ENCODE data around the gene MGP.

Gene MGP

GRCh38 chr12:14903386-14904098 is 17.9 kb upstream of the MGP start:
- H3K9me3 ChIP-seq (ENCODE audit: control insufficient read depth, insufficient read depth, low read depth, low read length): no peaks in the 10 kb centered on the region
- H3K9ac ChIP-seq (ENCODE audit: low read length): no peak overlapping the region
- H3K4me3 ChIP-seq (ENCODE audit: low read depth, low read length): no peak overlapping the region
- no peaks in the 10 kb centered on the region for H3K4me1 ChIP-seq (ENCODE audit: control insufficient read depth, insufficient read depth, low read length)
- H3K27ac ChIP-seq (ENCODE audit: low read depth, low read length): no peak overlapping the region
- H3K36me3 ChIP-seq (ENCODE audit: control insufficient read depth, insufficient read depth, low read length): no peaks in the 10 kb centered on the region
- H3K27me3 ChIP-seq (ENCODE audit: control insufficient read depth, insufficient read depth, low read length): no peaks in the 10 kb centered on the region

- no peak overlapping the region for H3K27ac ChIP-seq (ENCODE audit: low read depth, low read length)
- H3K9me3 ChIP-seq (ENCODE audit: control insufficient read depth, insufficient read depth, low read depth, low read length): no peaks in the 10 kb centered on the region
- no peak overlapping the region for H3K9ac ChIP-seq (ENCODE audit: low read length)
- no peaks in the 10 kb centered on the region for H3K36me3 ChIP-seq (ENCODE audit: control insufficient read depth, insufficient read depth, low read length)
- H3K4me3 ChIP-seq (ENCODE audit: low read depth, low read length): no peak overlapping the region
- no peaks in the 10 kb centered on the region for H3K27me3 ChIP-seq (ENCODE audit: control insufficient read depth, insufficient read depth, low read length)
- H3K4me1 ChIP-seq (ENCODE audit: control insufficient read depth, insufficient read depth, low read length): no peaks in the 10 kb centered on the region
Measured at GRCh38 chr12:14902465-14902864, 16.8 kb upstream of the MGP start.

- H3K27me3 ChIP-seq (ENCODE audit: control insufficient read depth, insufficient read depth, low read length): no peaks in the 10 kb centered on the region
- no peaks in the 10 kb centered on the region for H3K4me1 ChIP-seq (ENCODE audit: control insufficient read depth, insufficient read depth, low read length)
- H3K4me3 ChIP-seq (ENCODE audit: low read depth, low read length): no peak overlapping the region
- no peak overlapping the region for H3K27ac ChIP-seq (ENCODE audit: low read depth, low read length)
- H3K9me3 ChIP-seq (ENCODE audit: control insufficient read depth, insufficient read depth, low read depth, low read length): no peaks in the 10 kb centered on the region
- H3K9ac ChIP-seq (ENCODE audit: low read length): no peak overlapping the region
- no peaks in the 10 kb centered on the region for H3K36me3 ChIP-seq (ENCODE audit: control insufficient read depth, insufficient read depth, low read length)
Measured at GRCh38 chr12:14901228-14901562, 15.5 kb upstream of the MGP start.

GRCh38 chr12:14900521-14901227 is 15.0 kb upstream of the MGP start:
- no peaks in the 10 kb centered on the region for H3K4me1 ChIP-seq (ENCODE audit: control insufficient read depth, insufficient read depth, low read length)
- no peak overlapping the region for H3K27ac ChIP-seq (ENCODE audit: low read depth, low read length)
- H3K9me3 ChIP-seq (ENCODE audit: control insufficient read depth, insufficient read depth, low read depth, low read length): no peaks in the 10 kb centered on the region
- no peak overlapping the region for H3K4me3 ChIP-seq (ENCODE audit: low read depth, low read length)
- no peaks in the 10 kb centered on the region for H3K36me3 ChIP-seq (ENCODE audit: control insufficient read depth, insufficient read depth, low read length)
- H3K9ac ChIP-seq (ENCODE audit: low read length): no peak overlapping the region
- H3K27me3 ChIP-seq (ENCODE audit: control insufficient read depth, insufficient read depth, low read length): no peaks in the 10 kb centered on the region

GRCh38 chr12:14896521-14897169 is 11.0 kb upstream of the MGP start:
- Histone ChIP-seq H3K27ac (ENCODE audit: low read depth, low read length) (no peak overlapping the region), H3K4me3 (ENCODE audit: low read depth, low read length) (no peak overlapping the region), H3K9ac (ENCODE audit: low read length) (no peak overlapping the region), H3K36me3 (ENCODE audit: control insufficient read depth, insufficient read depth, low read length) (no peaks in the 10 kb centered on the region), H3K27me3 (ENCODE audit: control insufficient read depth, insufficient read depth, low read length) (no peaks in the 10 kb centered on the region), H3K4me1 (ENCODE audit: control insufficient read depth, insufficient read depth, low read length) (no peaks in the 10 kb centered on the region), H3K9me3 (ENCODE audit: control insufficient read depth, insufficient read depth, low read depth, low read length) (no peaks in the 10 kb centered on the region)

- Histone ChIP-seq H3K4me3 (ENCODE audit: low read depth, low read length) (no peak overlapping the region), H3K36me3 (ENCODE audit: control insufficient read depth, insufficient read depth, low read length) (no peaks in the 10 kb centered on the region), H3K4me1 (ENCODE audit: control insufficient read depth, insufficient read depth, low read length) (no peaks in the 10 kb centered on the region), H3K27me3 (ENCODE audit: control insufficient read depth, insufficient read depth, low read length) (no peaks in the 10 kb centered on the region), H3K27ac (ENCODE audit: low read depth, low read length) (no peak overlapping the region), H3K9ac (ENCODE audit: low read length) (no peak overlapping the region), H3K9me3 (ENCODE audit: control insufficient read depth, insufficient read depth, low read depth, low read length) (no peaks in the 10 kb centered on the region)
Measured at GRCh38 chr12:14893506-14894250, 8.0 kb upstream of the MGP start.

- Histone ChIP-seq H3K4me1 (ENCODE audit: control insufficient read depth, insufficient read depth, low read length) (no peaks in the 10 kb centered on the region), H3K27ac (ENCODE audit: low read depth, low read length) (no peak overlapping the region), H3K36me3 (ENCODE audit: control insufficient read depth, insufficient read depth, low read length) (no peaks in the 10 kb centered on the region), H3K27me3 (ENCODE audit: control insufficient read depth, insufficient read depth, low read length) (no peaks in the 10 kb centered on the region), H3K4me3 (ENCODE audit: low read depth, low read length) (no peak overlapping the region), H3K9ac (ENCODE audit: low read length) (no peak overlapping the region), H3K9me3 (ENCODE audit: control insufficient read depth, insufficient read depth, low read depth, low read length) (no peaks in the 10 kb centered on the region)
Measured at GRCh38 chr12:14892726-14893505, 7.3 kb upstream of the MGP start.

GRCh38 chr12:14890701-14891100 is 5.0 kb upstream of the MGP start:
- Histone ChIP-seq H3K9ac (ENCODE audit: low read length) (no peak overlapping the region), H3K9me3 (ENCODE audit: control insufficient read depth, insufficient read depth, low read depth, low read length) (no peaks in the 10 kb centered on the region), H3K27me3 (ENCODE audit: control insufficient read depth, insufficient read depth, low read length) (no peaks in the 10 kb centered on the region), H3K36me3 (ENCODE audit: control insufficient read depth, insufficient read depth, low read length) (no peaks in the 10 kb centered on the region), H3K4me3 (ENCODE audit: low read depth, low read length) (no peak overlapping the region), H3K27ac (ENCODE audit: low read depth, low read length) (no peak overlapping the region), H3K4me1 (ENCODE audit: control insufficient read depth, insufficient read depth, low read length) (no peaks in the 10 kb centered on the region)

GRCh38 chr12:14886271-14886670 is 617 bp upstream of the MGP start:
- Histone ChIP-seq H3K9ac (ENCODE audit: low read length) (no peak overlapping the region), H3K27me3 (ENCODE audit: control insufficient read depth, insufficient read depth, low read length) (no peaks in the 10 kb centered on the region), H3K9me3 (ENCODE audit: control insufficient read depth, insufficient read depth, low read depth, low read length) (no peaks in the 10 kb centered on the region), H3K4me1 (ENCODE audit: control insufficient read depth, insufficient read depth, low read length) (no peaks in the 10 kb centered on the region), H3K4me3 (ENCODE audit: low read depth, low read length) (no peak overlapping the region), H3K27ac (ENCODE audit: low read depth, low read length) (no peak overlapping the region), H3K36me3 (ENCODE audit: control insufficient read depth, insufficient read depth, low read length) (no peaks in the 10 kb centered on the region)

- no peaks in the 10 kb centered on the region for H3K9me3 ChIP-seq (ENCODE audit: control insufficient read depth, insufficient read depth, low read depth, low read length)
- no peaks in the 10 kb centered on the region for H3K36me3 ChIP-seq (ENCODE audit: control insufficient read depth, insufficient read depth, low read length)
- no peak overlapping the region for H3K4me3 ChIP-seq (ENCODE audit: low read depth, low read length)
- no peak overlapping the region for H3K9ac ChIP-seq (ENCODE audit: low read length)
- H3K4me1 ChIP-seq (ENCODE audit: control insufficient read depth, insufficient read depth, low read length): no peaks in the 10 kb centered on the region
- no peak overlapping the region for H3K27ac ChIP-seq (ENCODE audit: low read depth, low read length)
- H3K27me3 ChIP-seq (ENCODE audit: control insufficient read depth, insufficient read depth, low read length): no peaks in the 10 kb centered on the region
Measured at GRCh38 chr12:14884458-14884878, 1.2 kb downstream of the MGP start.
